HG02970 (cell line): Measurements from ENCODE around the gene LRRTM2.

Experiments used
- ATAC-seq: cut with Tn5 transposase; IDR thresholded peaks from one replicate; pipeline ENCODE4 v1.9.1; 2021; ENCODE audit warnings: mild to moderate bottlenecking, moderate library complexity, moderate number of reproducible peaks; ENCODE audit not compliant: unreplicated experiment, low FRiP score

The LRRTM2 gene

DNA sequence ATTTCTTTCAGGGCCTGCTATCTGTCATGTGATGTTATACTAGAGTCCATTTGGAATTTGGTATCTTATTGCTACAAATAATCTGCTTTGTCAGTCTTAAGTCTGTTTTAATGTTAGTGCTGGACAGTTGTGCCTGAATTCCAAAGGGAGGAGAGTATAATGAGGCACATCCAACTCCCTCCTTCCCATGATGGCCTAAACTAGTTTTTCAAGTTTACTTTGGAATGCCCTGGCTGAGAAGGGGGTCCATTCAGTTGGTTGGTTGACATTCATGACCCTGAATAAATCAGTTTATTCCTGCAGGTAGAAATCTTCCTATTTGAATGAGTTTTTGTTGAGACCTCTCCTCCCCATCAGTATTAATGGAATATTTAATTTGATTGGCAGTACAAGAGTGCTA is 9.4 kb upstream of the LRRTM2 start:
- ATAC-seq: no peak

DNA sequence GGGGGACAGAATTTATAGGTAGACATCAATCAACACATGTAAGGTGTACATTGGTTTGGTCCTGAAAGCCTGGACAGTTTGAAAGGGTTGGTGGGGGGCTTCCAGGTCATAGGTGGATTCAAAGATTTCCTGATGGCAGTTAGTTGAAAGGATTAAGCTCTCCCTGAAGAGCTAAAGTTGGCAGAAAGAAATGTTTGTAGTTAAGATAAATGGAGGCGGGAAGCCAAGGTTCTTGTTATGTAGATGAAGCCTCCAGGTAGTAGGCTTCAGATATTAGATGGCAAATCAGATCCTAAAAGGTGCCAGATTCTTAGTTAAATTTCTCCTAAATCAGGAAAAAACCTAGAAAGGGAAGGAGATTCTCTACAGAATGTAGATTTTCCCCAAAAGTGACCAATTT is 9.0 kb upstream of the LRRTM2 start:
- ATAC-seq: no peak

DNA sequence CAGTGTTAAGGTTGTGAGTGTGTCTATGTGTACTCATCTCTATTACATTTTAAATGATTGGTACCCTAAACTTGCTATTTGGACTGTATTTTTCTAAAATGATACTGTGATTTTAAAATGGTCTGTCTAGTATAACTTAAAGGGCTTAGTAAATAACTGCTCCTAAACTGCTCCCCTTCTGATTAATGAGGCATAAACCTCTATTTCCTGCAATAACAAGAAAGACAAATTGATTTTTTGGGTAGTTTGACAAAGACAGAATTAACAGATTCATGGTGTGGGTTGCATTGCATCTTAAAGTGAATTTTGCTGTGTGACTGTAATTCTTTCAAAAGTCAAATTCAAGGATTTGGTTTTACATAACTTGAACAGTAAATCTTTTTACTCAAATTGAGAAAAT is 8.1 kb upstream of the LRRTM2 start:
- no peak for ATAC-seq

- ATAC-seq: no peak
Observed at GRCh38 chr5:138878437-138879235, 3.5 kb upstream of the LRRTM2 start.

GRCh38 chr5:138876811-138877210 is 1.7 kb upstream of the LRRTM2 start:
- ATAC-seq: no peak

DNA sequence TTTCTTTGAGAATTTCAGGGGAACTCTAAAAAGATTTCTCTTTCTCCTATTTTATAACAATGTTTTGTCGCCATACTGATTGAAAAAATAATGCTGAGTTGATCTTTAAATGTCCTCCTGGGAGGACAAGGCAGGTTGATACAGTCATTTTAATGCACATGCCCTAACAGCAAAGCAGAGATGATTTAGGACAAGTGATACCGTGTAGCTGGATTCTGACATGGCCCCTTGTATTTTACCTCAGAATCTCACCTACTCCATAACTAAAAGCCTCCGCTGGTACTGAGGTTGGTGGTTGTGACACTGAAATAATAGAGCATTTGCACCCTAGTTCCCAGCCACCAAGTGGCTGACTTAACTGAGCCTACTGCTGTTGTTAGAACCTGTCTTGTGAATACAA is 811 bp upstream of the LRRTM2 start:
- no peak for ATAC-seq

DNA sequence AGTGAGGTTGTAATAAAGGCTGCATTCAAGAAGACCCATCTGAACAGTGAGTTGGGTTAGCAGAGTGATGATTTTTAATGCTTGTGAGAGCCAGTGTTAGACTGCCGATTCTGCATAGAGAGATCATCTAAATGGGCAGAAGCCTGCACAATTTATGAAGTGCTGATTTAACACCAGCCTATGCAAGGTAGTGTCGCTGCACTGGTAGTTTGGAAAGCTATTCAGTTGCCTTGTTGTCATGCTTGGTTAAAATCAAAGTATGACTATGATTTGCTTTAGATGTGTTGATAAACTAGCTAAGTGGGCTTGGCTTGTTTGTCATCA is 379 bp upstream of the LRRTM2 start:
- ATAC-seq: no peak

GRCh38 chr5:138874241-138874640 is 894 bp downstream of the LRRTM2 start:
- no peak for ATAC-seq

- no peak for ATAC-seq
Observed at GRCh38 chr5:138873466-138874221, 1.5 kb downstream of the LRRTM2 start.

GRCh38 chr5:138872841-138873465 is 2.2 kb downstream of the LRRTM2 start:
- no peak for ATAC-seq

DNA sequence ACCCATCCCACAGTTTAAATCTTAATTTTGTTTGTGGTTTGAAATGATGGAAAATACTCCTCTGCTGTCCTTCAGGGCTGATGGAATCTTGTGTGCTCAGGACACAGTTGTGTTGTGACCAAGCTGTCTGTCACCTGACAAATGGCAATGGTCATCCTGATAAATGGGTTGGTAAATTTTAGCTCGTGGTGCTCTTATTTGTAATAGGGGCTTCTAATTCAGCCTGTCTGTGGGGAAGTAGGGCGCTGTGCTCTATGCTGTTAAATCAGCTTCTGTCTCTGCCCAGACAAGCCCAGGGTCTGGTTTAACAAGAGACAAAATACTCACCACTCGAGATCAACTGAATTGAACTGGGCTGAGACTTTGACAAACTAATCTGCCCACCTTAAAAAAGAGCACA is 4.5 kb downstream of the LRRTM2 start:
- no peak for ATAC-seq

DNA sequence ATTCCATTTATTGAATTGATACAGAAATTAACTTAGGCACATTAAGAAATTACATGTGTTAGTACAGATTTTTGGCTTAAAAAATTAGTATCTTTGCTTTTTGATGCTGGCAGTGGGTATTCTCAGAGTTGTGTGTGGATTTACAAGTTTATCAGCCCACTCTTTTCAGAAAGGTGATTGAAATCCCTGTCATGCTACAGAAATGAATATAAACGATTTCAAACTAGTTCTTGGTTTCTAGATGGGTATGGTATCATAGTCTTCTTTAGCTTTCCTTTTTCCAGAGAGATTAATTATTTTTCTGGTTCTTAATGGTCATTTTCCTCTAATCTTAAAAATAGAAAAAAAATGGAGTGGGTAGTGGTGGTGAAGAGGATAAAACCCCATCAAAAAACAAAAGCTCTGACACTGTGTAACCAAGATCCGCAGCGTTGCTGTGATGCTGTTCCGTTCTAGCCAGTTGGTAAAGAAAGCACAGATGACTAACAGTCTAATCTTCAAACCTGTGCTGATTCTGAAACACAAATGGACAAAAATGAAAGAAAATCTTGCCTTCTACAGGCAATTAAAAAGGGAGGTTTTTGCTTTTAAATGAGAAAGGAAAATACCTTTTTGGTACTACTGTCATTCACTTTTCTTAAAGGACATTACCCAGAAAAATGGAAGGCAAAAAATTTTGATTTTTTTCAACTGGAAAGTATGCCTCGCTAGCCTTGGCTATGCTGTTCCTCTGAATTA is 5.2 kb downstream of the LRRTM2 start:
- no peak for ATAC-seq

DNA sequence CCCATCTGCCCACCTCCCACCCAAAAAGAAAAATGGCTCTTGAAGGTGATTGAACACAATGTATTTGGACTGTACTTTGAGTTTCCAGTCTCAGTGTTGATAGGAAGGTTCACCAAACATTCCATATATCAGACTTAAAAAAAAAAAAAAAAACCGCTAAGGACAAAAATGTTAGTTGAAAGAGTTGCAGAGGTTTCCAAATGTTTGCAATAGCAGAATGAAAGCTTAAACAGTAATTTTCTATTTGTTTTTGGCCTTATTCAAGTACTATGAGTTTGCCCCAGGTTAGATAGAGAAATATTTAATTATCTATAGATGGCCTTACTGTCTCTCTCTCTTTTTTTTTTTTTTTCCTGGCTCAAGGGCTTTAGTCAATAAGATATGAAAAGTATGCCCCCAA is 6.1 kb downstream of the LRRTM2 start:
- no peak for ATAC-seq

- no peak for ATAC-seq
Observed at GRCh38 chr5:138867011-138867410, 8.1 kb downstream of the LRRTM2 start.

DNA sequence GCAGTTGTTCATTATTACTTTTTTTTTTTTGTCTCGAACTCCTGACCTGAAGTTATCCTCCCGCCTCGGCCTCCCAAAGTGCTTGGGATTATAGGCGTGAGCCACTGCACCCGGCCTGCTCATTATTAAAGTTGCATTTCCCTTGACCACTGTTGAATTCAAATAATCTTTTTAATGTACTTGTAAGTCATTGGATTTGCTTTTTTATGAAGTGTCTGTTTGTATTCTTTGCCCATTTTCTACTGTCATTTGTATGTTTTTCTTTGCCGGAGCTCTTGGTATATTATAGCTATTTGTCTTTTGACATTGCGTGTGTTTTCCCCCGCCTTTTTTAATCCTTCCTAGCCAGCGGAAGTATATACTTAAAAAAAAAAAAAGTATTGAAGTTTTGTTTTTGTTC is 22.0 kb downstream of the LRRTM2 start:
- ATAC-seq: no peak

DNA sequence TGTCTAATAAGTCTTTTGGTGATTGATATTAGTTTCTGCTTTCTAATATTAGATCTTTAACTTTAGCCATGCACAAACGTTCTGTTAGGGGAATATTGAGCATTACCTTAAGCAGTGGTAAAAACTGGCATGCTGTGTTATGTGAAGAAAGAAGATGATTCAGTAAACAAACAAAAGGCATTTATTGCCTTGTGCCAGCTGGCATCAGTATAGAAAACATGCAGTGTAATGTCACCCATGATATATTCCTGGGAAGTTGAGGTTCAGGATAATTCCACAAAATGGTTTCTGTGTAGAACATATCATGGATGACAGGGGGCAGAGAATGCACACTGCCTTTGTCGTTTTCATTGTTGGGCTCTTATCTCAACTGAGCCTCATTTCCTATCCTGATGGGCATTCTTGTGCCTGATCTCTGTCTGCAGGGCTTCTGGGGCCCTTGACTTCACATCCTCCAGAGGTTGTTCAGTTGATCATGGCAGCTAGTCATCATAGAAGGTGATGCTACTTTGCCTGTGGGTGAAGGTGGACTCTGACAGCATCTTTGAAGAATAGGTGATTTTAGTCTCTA is 24.2 kb downstream of the LRRTM2 start:
- ATAC-seq: no peak

- no peak for ATAC-seq
Observed at GRCh38 chr5:138849882-138850281, 25.3 kb downstream of the LRRTM2 start.

DNA sequence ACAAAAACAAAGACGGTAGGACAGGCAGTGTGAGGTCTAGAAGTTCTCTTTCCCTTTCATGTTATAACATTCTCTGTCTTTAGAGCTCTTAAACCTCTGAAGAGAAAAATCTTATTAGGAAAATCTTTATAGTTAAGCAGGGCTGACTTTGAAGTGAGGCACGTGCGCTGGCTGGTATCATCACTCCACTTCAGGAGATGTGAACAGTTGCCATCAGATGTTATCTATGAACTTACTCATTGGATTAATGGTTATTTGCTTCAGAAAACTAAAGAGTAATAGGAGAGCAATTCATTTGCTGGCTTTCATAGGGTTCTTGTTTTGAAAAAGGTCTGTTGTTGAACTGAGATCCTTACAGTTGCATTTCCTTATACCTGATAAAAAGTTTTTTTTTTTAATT is 25.7 kb downstream of the LRRTM2 start:
- no peak for ATAC-seq

GRCh38 chr5:138844812-138845513 is 30.2 kb downstream of the LRRTM2 start:
- ATAC-seq: no peak

DNA sequence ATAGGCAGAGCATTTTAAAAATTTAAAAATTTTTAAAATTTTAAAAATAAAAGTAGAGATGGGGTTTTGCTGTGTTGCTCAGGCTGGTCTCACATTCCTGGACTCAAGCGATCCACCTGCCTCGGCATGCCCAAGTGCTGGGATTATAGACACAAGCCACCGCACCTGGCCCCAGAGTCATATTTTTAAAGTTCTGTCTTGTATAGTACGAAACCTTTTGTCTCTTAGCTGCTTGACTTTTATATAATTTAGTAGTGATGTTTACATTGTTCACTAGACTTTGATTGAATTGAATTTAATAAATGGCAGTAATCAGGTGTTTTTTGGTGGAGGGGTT is 31.0 kb downstream of the LRRTM2 start:
- no peak for ATAC-seq
